Activated CD4-positive, alpha-beta T cell treated with anti-CD3 and anti-CD28 coated beads, Interleukin-2, Interleukin-4, amounts not matched to agents 100 ng/mL and 50 ng/mL, durations not matched to agents 16 hours and 8 hours (primary cell): ENCODE data around the gene CFL1.

Experiments
- DNase-seq: peaks from one replicate; pipeline ENCODE4 v3.0.0-alpha.2; 2020; ENCODE audit warnings: low spot score

CFL1 gene

GRCh38 chr11:65887723-65888162, 29.8 kb upstream of the CFL1 start:
- no peak for DNase-seq

GRCh38 chr11:65886826-65887722, 29.1 kb upstream of the CFL1 start:
- no peak for DNase-seq

- DNase-seq: no peak
These were observed 28.0 kb upstream of the CFL1 start for GRCh38 chr11:65885808-65886536.

- DNase-seq: no peak
These were observed 27.3 kb upstream of the CFL1 start for GRCh38 chr11:65885231-65885630.

- peak; percentile 86 for DNase-seq
These were observed 26.7 kb upstream of the CFL1 start for GRCh38 chr11:65884716-65885092.

GRCh38 chr11:65883786-65884715, 26.1 kb upstream of the CFL1 start:
- DNase-seq: no peak

- no peak for DNase-seq
These were observed 25.2 kb upstream of the CFL1 start for GRCh38 chr11:65883058-65883761.

- no peak for DNase-seq
These were observed 24.4 kb upstream of the CFL1 start for GRCh38 chr11:65882120-65883057.

- DNase-seq: no peak
These were observed 23.0 kb upstream of the CFL1 start for GRCh38 chr11:65880844-65881421.

GRCh38 chr11:65880027-65880426, 22.0 kb upstream of the CFL1 start:
- no peak for DNase-seq

GRCh38 chr11:65879617-65880016, 21.6 kb upstream of the CFL1 start, which contains the start of gene CTSW:
Gene CTSW (plus strand): TSS chr11:65879837. CDS start chr11:65879855, 18 bp downstream.
- DNase-seq: no peak

GRCh38 chr11:65873318-65874156, 15.6 kb upstream of the CFL1 start:
- peak; percentile 97 for DNase-seq

GRCh38 chr11:65872586-65873317, 14.8 kb upstream of the CFL1 start, which contains the start of gene EFEMP2:
Gene EFEMP2 (minus strand): TSS chr11:65872800. CDS start chr11:65872354, 446 bp downstream.
- DNase-seq: no peak

- no peak for DNase-seq
These were observed 14.0 kb upstream of the CFL1 start for GRCh38 chr11:65871811-65872548.

- no peak for DNase-seq
These were observed 13.0 kb upstream of the CFL1 start for GRCh38 chr11:65870706-65871681.

- no peak for DNase-seq
These were observed 12.3 kb upstream of the CFL1 start for GRCh38 chr11:65870307-65870658.
